SU-DHL-6 (cell line): ENCODE measurements around the gene PNMT.

ENCODE experiments used
- H2AFZ ChIP-seq: fragments of 200-600 bp; sonication (generic); 2 replicates; pipeline ENCODE4 v1.6.1; 2014; ENCODE audit warnings: low read depth, mild to moderate bottlenecking, moderate library complexity, mixed read lengths, antibody characterized with exemption, low read length; ENCODE audit not compliant: severe bottlenecking
- H3F3A ChIP-seq: fragments of 200-600 bp; shearing (Covaris generic); 2 replicates; pipeline ENCODE4 v1.6.0; 2016; ENCODE audit warnings: antibody characterized with exemption, mild to moderate bottlenecking; ENCODE audit not compliant: insufficient read depth
- H3K27ac ChIP-seq: fragments of 200-600 bp; sonication (generic); 2 replicates; pipeline ENCODE4 v1.5.1; 2016; ENCODE audit warnings: low read depth, mild to moderate bottlenecking, low read length, moderate library complexity, mixed read lengths
- H3K27me3 ChIP-seq: fragments of 200-600 bp; sonication (generic), shearing (Covaris generic); 2 replicates; pipeline ENCODE4 v1.6.0; 2014; ENCODE audit warnings: mild to moderate bottlenecking, low read length
- H3K36me3 ChIP-seq: fragments of 200-600 bp; sonication (generic); 2 replicates; pipeline ENCODE4 v1.6.1; 2014; ENCODE audit warnings: mild to moderate bottlenecking, low read length, mixed read lengths
- H3K4me2 ChIP-seq: fragments of 300-600, 200-600 bp; shearing (Covaris generic), sonication (generic); 2 replicates; pipeline ENCODE4 v1.6.0; 2014; ENCODE audit warnings: low read length, low read depth, mild to moderate bottlenecking; ENCODE audit not compliant: poor library complexity, severe bottlenecking
- H3K4me3 ChIP-seq: fragments of 200-600 bp; sonication (generic); 2 replicates; pipeline ENCODE4 v1.5.1; 2014; ENCODE audit warnings: antibody characterized with exemption, low read length, mild to moderate bottlenecking, mixed read lengths; ENCODE audit not compliant: insufficient read depth, poor library complexity, severe bottlenecking
- H3K79me2 ChIP-seq: fragments of 200-600 bp; sonication (generic); 2 replicates; pipeline ENCODE4 v1.6.1; 2014; ENCODE audit warnings: mild to moderate bottlenecking, low read length, moderate library complexity; ENCODE audit not compliant: insufficient read depth
- H3K9ac ChIP-seq: fragments of 200-600 bp; sonication (generic); 2 replicates; pipeline ENCODE4 v1.7.0; 2014; ENCODE audit warnings: mild to moderate bottlenecking, low read length
- H3K9me2 ChIP-seq: fragments of 200-600 bp; sonication (generic); replicated peaks from 2 replicates; pipeline ENCODE4 v1.6.1; 2014; ENCODE audit warnings: low read length; ENCODE audit not compliant: insufficient read depth
- H3K9me3 ChIP-seq: fragments of 200-600 bp; sonication (generic); 2 replicates; pipeline ENCODE4 v1.6.1; 2014; ENCODE audit warnings: low read length, mixed read lengths; ENCODE audit not compliant: insufficient read depth
- H4K20me1 ChIP-seq: fragments of 200-600 bp; sonication (generic); 2 replicates; pipeline ENCODE4 v1.6.1; 2014; ENCODE audit warnings: low read depth, mild to moderate bottlenecking, antibody characterized with exemption, low read length, moderate library complexity, mixed read lengths
- CTCF ChIP-seq: fragments of 200-600 bp; sonication (generic); IDR thresholded peaks from one replicate; pipeline ENCODE4 v1.5.1; 2017; ENCODE audit warnings: antibody characterized with exemption, mild to moderate bottlenecking, low read length, moderate library complexity; ENCODE audit not compliant: insufficient read depth, poor library complexity, severe bottlenecking
- EZH2phosphoT487 ChIP-seq: fragments of 200-600 bp; sonication (generic), shearing (Covaris generic); conservative IDR thresholded peaks from 2 replicates; pipeline ENCODE4 v1.6.1; 2018; ENCODE audit warnings: mild to moderate bottlenecking, antibody characterized with exemption, low read length, moderate library complexity, mixed read lengths

Gene PNMT

DNA sequence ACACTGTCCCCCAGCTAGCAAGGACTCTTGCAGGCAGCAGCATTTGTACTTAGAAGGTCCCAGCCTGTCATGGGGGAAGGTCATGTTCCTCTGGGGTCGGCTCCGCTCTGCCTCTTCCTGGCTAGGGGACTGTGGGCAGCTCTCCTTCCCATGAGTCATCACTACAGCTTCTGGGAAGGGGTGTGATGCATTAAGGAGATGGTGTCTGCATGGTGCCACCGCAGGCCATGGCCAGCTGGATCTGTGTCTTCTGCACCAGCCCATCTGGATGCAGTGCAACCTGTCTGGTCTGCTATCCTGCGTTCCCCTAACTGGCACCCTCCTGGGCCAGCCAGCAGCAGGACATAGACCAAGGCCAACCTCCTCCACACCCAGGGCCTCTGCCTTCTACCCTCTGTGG, 25.0 kb upstream of the PNMT start:
- Histone ChIP-seq H2AFZ (no peak overlapping the region), H3K4me3 (no peak overlapping the region), H3K27me3 (no peaks in the 10 kb centered on the region), H3K27ac (no peak overlapping the region), H3K4me2 (no peak overlapping the region), H3K36me3 (no peaks in the 10 kb centered on the region), H3F3A (no peaks in the 10 kb centered on the region), H3K9me3 (no peaks in the 10 kb centered on the region), H3K79me2 (peaks cover 68% of the 10 kb centered on the region), H3K9ac (no peak overlapping the region), H3K9me2 (no peaks in the 10 kb centered on the region), H4K20me1 (no peaks in the 10 kb centered on the region; the same call in 1 of the 2 replicates)
- TF ChIP-seq CTCF (no peak), EZH2phosphoT487 (no peak)

GRCh38 chr17:39647256-39647655, 21.0 kb upstream of the PNMT start:
- Histone ChIP-seq H3K9me2 (no peaks in the 10 kb centered on the region), H4K20me1 (no peaks in the 10 kb centered on the region; the same call in 1 of the 2 replicates), H3K9me3 (no peaks in the 10 kb centered on the region), H3K9ac (no peak overlapping the region), H3K36me3 (no peaks in the 10 kb centered on the region), H3F3A (no peaks in the 10 kb centered on the region), H2AFZ (no peak overlapping the region), H3K4me2 (no peak overlapping the region), H3K27me3 (no peaks in the 10 kb centered on the region), H3K79me2 (peaks cover 35% of the 10 kb centered on the region), H3K27ac (no peak overlapping the region), H3K4me3 (no peak overlapping the region)
- TF ChIP-seq EZH2phosphoT487 (no peak), CTCF (no peak)

DNA sequence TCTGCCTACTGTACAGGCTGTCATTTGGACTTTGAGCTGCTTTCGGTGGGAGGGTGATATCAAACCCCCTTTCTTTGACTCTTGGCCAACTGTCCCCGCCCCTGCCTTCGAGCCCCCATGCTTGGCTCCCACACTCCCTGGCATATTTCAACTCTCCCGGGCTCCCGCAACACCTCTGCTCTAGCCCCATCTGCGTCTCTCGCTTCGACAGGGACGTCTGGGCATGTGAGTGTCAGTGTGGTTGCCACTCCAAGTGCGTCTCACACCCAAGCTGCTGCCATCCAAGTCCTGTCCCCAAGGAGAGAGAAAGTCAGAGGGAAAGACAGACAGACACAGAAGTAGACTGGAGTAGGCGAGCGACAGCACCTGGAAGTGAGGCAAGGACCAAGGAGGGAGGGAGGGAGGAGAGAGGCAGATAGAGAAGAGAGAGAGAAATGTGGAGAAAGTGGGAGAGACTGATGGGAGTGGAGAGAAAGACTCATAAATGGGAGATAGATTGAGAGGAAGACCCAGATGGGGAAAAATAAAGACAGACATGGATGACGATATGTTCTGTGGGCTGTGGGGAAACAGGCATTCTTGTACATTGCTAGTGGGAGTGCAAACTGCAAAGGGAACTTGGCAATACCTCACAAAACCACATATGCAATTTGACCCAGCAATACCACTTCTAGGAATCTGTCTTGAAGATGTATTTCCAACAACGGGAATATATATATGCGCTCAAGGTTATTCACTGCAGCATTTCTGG, 19.5 kb upstream of the PNMT start:
- no peak overlapping the region for H3K27ac ChIP-seq
- no peaks in the 10 kb centered on the region for H3K27me3 ChIP-seq
- no peaks in the 10 kb centered on the region for H3K9me3 ChIP-seq
- no peak overlapping the region for H3K4me3 ChIP-seq
- H3K79me2 ChIP-seq, result peaks cover 22% of the 10 kb centered on the region
- no peak overlapping the region for H2AFZ ChIP-seq
- TF ChIP-seq CTCF (no peak), EZH2phosphoT487 (no peak)
- no peaks in the 10 kb centered on the region for H3F3A ChIP-seq
- no peaks in the 10 kb centered on the region for H4K20me1 ChIP-seq
- no peak overlapping the region for H3K4me2 ChIP-seq
- H3K9ac ChIP-seq, result no peak overlapping the region
- H3K36me3 ChIP-seq, result no peaks in the 10 kb centered on the region
- H3K9me2 ChIP-seq, result no peaks in the 10 kb centered on the region
